Fibroblast of lung (primary cell): ENCODE data around the gene PICALM. TPM values are rescaled to one million over a fixed set of nuclear protein-coding genes. Genes with fewer than 3 reads are reported as not detected.

Source experiments
- DNase-seq, 2 donors: peaks; one replicate each; pipeline versions ENCODE4 v3.0.0 to v3.0.0-alpha.2; 2010; ENCODE audit warnings: low read depth in 2 of 2
- H2AFZ ChIP-seq: 2 replicates; pipeline ENCODE4 v1.5.1; 2012; ENCODE audit warnings: low read length, control low read depth, inconsistent platforms
- H3K27ac ChIP-seq: 2 replicates; pipeline ENCODE4 v1.5.1; 2011; ENCODE audit warnings: low read length, control low read depth; ENCODE audit not compliant: insufficient read depth
- H3K27me3 ChIP-seq: 2 replicates; pipeline ENCODE4 v1.5.1; 2011; ENCODE audit warnings: mild to moderate bottlenecking, low read length; ENCODE audit not compliant: control insufficient read depth, insufficient read depth
- H3K36me3 ChIP-seq: 2 replicates; pipeline ENCODE4 v1.5.1; 2011; ENCODE audit warnings: low read length; ENCODE audit not compliant: control insufficient read depth, insufficient read depth
- H3K4me1 ChIP-seq: 2 replicates; pipeline ENCODE4 v1.5.1; 2011; ENCODE audit warnings: low read length; ENCODE audit not compliant: control insufficient read depth, insufficient read depth; ENCODE audit errors: extremely low read depth
- H3K4me2 ChIP-seq: 2 replicates; pipeline ENCODE4 v1.5.1; 2011; ENCODE audit warnings: low read length, control low read depth; ENCODE audit not compliant: insufficient read depth; ENCODE audit errors: extremely low read depth
- H3K4me3 ChIP-seq, 4 experiments: fragments of 200-600 bp in 1 of 4; sonication (generic) in 1 of 4; replicated peaks in 1 of 4; 2 replicates each; pipeline ENCODE4 v1.5.1; 2011 to 2016; ENCODE audit warnings: low read length in 4 of 4, low read depth in 3 of 4, mild to moderate bottlenecking in 3 of 4, control low read depth in 2 of 4, inconsistent platforms in 1 of 4, mixed read lengths in 1 of 4; ENCODE audit not compliant: insufficient read depth in 1 of 4; ENCODE audit errors: control extremely low read depth in 1 of 4
- H3K79me2 ChIP-seq: 2 replicates; pipeline ENCODE4 v1.5.1; 2012; ENCODE audit warnings: mild to moderate bottlenecking, low read length, inconsistent platforms; ENCODE audit not compliant: control insufficient read depth, insufficient read depth
- H3K9ac ChIP-seq: 2 replicates; pipeline ENCODE4 v1.5.1; 2011; ENCODE audit warnings: mild to moderate bottlenecking, low read length, control low read depth; ENCODE audit not compliant: insufficient read depth
- H3K9me3 ChIP-seq: 2 replicates; pipeline ENCODE4 v1.5.1; 2012; ENCODE audit warnings: low read depth, low read length; ENCODE audit not compliant: control insufficient read depth, insufficient read depth
- H4K20me1 ChIP-seq: 2 replicates; pipeline ENCODE4 v1.5.1; 2011; ENCODE audit warnings: low read length; ENCODE audit not compliant: control insufficient read depth, insufficient read depth; ENCODE audit errors: extremely low read depth
- EZH2 ChIP-seq: IDR thresholded peaks from 2 replicates; pipeline ENCODE4 v1.5.1; 2012; ENCODE audit warnings: low read length, control low read depth, mild to moderate bottlenecking; ENCODE audit errors: missing control alignments
- polyA plus RNA-seq, 2 donors: library from polyadenylated mRNA; depleted of rRNA in 1 of 2; stranded (reverse) in 1 of 2; unstranded in 1 of 2; fragments of >200 nt; gene quantifications; 2 replicates each; pipeline ENCODE4 v1.2.1, GENCODE V29; 2011 to 2012; ENCODE audit warnings: missing spikeins in 1 of 2
- total RNA-seq: library from RNA; depleted of rRNA; stranded (reverse); fragments of >200 nt; gene quantifications from 2 replicates; pipeline ENCODE4 v1.2.1, GENCODE V29; 2014
- TF ChIP-seq, protein P1 (sequence below), 2 donors: IDR thresholded peaks in 1 of 2; conservative IDR thresholded peaks in 1 of 2; 1 replicate in 1 of 2; 2 replicates in 1 of 2; pipeline ENCODE4 v1.5.1; 2011 to 2012; ENCODE audit warnings: low read length in 2 of 2, control low read depth in 1 of 2, inconsistent platforms in 1 of 2, low read depth in 1 of 2, mild to moderate bottlenecking in 1 of 2

Gene PICALM
- total and polyA plus RNA-seq, 2 donors (not counting 1 experiment from before 2014, with no cell fraction given) = 291 to 322 TPM

DNA sequence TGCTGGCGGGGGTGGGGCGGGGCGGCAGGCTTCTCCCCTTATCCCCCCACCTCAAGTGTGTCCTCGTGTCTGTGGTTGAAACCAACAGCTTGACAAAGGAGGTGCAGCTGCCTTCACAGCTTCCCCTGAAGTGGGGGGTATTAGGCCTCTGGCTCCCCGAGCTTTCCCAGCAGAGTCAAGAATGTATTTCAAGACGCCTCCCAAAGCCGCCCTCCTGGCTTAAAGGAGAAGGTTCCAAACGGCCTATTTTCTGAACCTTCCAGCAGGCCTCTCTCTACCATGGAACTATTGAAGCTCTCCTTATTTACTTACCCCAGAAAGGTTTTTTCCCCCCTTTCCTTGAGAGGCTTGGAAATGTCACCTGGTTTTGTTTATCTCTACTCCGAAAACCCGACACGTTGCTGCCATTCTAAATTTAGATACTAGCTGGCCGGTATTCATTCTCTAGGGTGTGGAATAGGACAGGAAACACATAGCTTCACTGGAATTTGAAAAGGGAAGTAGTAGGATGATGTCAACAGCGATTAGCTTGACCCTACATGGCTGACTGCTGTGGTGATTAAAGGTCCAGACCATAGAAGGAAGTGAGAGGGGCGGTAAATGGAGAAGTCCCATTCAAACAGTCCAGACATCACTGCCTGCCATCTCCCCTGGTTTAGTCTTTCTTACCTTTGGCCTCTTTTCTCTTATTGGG, 671 bp upstream of the PICALM start:
- no peaks in the 10 kb centered on the region for H3K27me3 ChIP-seq
- H4K20me1 ChIP-seq = peaks cover 3% of the 10 kb centered on the region
- peak overlapping the region; percentile 77 for H2AFZ ChIP-seq
- peak overlapping the region; percentile 99 for H3K27ac ChIP-seq
- H3K4me3 ChIP-seq = peak overlapping the region; percentile 30 to 53 (median 40)
- no peaks in the 10 kb centered on the region for H3K9me3 ChIP-seq
- H3K4me1 ChIP-seq = peaks cover 12% of the 10 kb centered on the region
- peaks cover 43% of the 10 kb centered on the region for H3K79me2 ChIP-seq
- H3K9ac ChIP-seq = peak overlapping the region; percentile 78
- no peak for TF ChIP-seq EZH2
- TF ChIP-seq, protein P1, sequence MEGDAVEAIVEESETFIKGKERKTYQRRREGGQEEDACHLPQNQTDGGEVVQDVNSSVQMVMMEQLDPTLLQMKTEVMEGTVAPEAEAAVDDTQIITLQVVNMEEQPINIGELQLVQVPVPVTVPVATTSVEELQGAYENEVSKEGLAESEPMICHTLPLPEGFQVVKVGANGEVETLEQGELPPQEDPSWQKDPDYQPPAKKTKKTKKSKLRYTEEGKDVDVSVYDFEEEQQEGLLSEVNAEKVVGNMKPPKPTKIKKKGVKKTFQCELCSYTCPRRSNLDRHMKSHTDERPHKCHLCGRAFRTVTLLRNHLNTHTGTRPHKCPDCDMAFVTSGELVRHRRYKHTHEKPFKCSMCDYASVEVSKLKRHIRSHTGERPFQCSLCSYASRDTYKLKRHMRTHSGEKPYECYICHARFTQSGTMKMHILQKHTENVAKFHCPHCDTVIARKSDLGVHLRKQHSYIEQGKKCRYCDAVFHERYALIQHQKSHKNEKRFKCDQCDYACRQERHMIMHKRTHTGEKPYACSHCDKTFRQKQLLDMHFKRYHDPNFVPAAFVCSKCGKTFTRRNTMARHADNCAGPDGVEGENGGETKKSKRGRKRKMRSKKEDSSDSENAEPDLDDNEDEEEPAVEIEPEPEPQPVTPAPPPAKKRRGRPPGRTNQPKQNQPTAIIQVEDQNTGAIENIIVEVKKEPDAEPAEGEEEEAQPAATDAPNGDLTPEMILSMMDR (conservative IDR thresholded peaks at IDR 0.05 in 1 of 2, IDR thresholded peaks at IDR 0.05 in 1 of 2; ENCODE audit: low read depth in 1 of 2, low read length in 2 of 2) = no peak
- DNase-seq = peak; percentile 88 to 99
- no peaks in the 10 kb centered on the region for H3K36me3 ChIP-seq
- H3K4me2 ChIP-seq = peak overlapping the region; percentile 53

- H3K4me1 ChIP-seq = peaks cover 17% of the 10 kb centered on the region
- peak overlapping the region; percentile 91 for H3K9ac ChIP-seq
- H3K36me3 ChIP-seq = no peaks in the 10 kb centered on the region
- peak overlapping the region; percentile 83 to 97 (median 85) for H3K4me3 ChIP-seq
- no peak for DNase-seq
- no peak overlapping the region for H3K4me2 ChIP-seq
- no peak overlapping the region for H2AFZ ChIP-seq
- H3K27ac ChIP-seq = peak overlapping the region; percentile 94
- peaks cover 7% of the 10 kb centered on the region for H4K20me1 ChIP-seq
- TF ChIP-seq, protein P1 (conservative IDR thresholded peaks at IDR 0.05 in 1 of 2, IDR thresholded peaks at IDR 0.05 in 1 of 2; ENCODE audit: low read depth in 1 of 2, low read length in 2 of 2) = no peak
- no peak for TF ChIP-seq EZH2
- peaks cover 56% of the 10 kb centered on the region for H3K79me2 ChIP-seq
- no peaks in the 10 kb centered on the region for H3K9me3 ChIP-seq
- H3K27me3 ChIP-seq = no peaks in the 10 kb centered on the region
These were observed 579 bp downstream of the PICALM start for GRCh38 chr11:86068138-86068871.

DNA sequence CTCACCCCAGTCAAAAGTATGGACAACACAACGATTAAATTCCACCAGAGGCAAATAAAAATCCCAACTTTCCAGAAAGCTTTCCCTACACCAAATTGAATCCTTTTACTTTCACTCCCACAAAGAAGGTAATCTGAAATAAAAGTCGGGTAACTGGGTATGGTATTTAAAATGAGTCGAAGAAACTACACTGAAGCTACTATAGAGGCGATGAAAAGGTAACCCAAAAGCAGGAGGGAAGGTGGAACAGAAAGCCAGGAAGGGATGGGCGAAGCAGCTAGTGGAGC, 1.1 kb downstream of the PICALM start:
- Histone ChIP-seq H3K27ac (peak overlapping the region; percentile 94), H4K20me1 (peaks cover 9% of the 10 kb centered on the region), H3K27me3 (no peaks in the 10 kb centered on the region), H3K4me2 (peak overlapping the region; percentile 95), H2AFZ (no peak overlapping the region), H3K36me3 (no peaks in the 10 kb centered on the region), H3K4me1 (peaks cover 17% of the 10 kb centered on the region), H3K9ac (peak overlapping the region; percentile 91), H3K79me2 (peaks cover 61% of the 10 kb centered on the region), H3K4me3 (peak overlapping the region; percentile 83 to 97 (median 85)), H3K9me3 (no peaks in the 10 kb centered on the region)
- no peak for DNase-seq
- TF ChIP-seq, protein P1 (conservative IDR thresholded peaks at IDR 0.05 in 1 of 2, IDR thresholded peaks at IDR 0.05 in 1 of 2; ENCODE audit: low read depth in 1 of 2, low read length in 2 of 2) = no peak
- TF ChIP-seq EZH2 = no peak
